Tibial nerve (tissue), 4 donors: ENCODE data around the gene CYP24A1.

ENCODE experiments used
- EP300 ChIP-seq, 2 donors: sonication (generic); formaldehyde crosslinking; IDR thresholded peaks; one replicate each; pipeline ENCODE4 v1.6.1; 2017; ENCODE audit warnings: antibody characterized with exemption in 2 of 2, mild to moderate bottlenecking in 1 of 2
- POLR2A ChIP-seq, 2 donors: fragments of 450-650 bp; IDR thresholded peaks; one replicate each; pipeline ENCODE4 v1.6.1; 2017; ENCODE audit warnings: antibody characterized with exemption in 2 of 2, mild to moderate bottlenecking in 2 of 2, moderate library complexity in 2 of 2
- TF ChIP-seq, protein P1 (sequence below), 5 experiments: fragments of 200-600 bp in 3 of 5; fragments of 450-650 bp in 2 of 5; sonication (generic) in 3 of 5; IDR thresholded peaks; one replicate each; pipeline ENCODE4 v1.5.1; 2016 to 2019; ENCODE audit warnings: antibody characterized with exemption in 5 of 5, mild to moderate bottlenecking in 3 of 5, moderate library complexity in 2 of 5

DNA sequence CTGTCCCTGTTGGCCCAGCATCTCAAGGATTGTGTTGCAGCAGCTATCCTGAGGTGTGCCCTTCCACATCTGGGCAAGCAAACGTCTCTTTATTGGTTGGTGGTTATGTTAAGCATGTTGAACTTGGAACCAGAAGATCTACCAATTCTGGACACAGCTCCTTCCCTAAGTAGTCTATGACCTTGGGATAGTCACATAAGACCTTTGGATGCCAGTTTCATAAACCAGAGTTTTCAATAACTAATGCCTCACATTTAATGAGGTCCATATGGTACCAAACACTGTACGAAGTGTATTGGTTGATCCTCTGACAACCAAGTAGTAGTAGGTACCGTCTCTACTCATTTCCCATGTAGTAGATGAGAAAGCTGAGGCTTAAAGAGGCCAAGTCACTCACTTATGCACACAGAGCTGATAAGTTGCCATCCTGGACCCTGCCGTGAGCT is 3.7 kb downstream of the CYP24A1 start:
- TF ChIP-seq, protein P1, sequence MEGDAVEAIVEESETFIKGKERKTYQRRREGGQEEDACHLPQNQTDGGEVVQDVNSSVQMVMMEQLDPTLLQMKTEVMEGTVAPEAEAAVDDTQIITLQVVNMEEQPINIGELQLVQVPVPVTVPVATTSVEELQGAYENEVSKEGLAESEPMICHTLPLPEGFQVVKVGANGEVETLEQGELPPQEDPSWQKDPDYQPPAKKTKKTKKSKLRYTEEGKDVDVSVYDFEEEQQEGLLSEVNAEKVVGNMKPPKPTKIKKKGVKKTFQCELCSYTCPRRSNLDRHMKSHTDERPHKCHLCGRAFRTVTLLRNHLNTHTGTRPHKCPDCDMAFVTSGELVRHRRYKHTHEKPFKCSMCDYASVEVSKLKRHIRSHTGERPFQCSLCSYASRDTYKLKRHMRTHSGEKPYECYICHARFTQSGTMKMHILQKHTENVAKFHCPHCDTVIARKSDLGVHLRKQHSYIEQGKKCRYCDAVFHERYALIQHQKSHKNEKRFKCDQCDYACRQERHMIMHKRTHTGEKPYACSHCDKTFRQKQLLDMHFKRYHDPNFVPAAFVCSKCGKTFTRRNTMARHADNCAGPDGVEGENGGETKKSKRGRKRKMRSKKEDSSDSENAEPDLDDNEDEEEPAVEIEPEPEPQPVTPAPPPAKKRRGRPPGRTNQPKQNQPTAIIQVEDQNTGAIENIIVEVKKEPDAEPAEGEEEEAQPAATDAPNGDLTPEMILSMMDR (IDR thresholded peaks at IDR 0.05): no peak
- TF ChIP-seq POLR2A (IDR thresholded peaks at IDR 0.05) (no peak), EP300 (IDR thresholded peaks at IDR 0.05) (no peak)
